ENCODE data around the gene EXOSC2.
A peak's percentile ranks its signal among the peaks of the same experiment; 100 is the strongest.

GRCh38 chr9:130682421-130683121 is 11.0 kb upstream of the EXOSC2 start:
- TF ChIP-seq, protein P1, sequence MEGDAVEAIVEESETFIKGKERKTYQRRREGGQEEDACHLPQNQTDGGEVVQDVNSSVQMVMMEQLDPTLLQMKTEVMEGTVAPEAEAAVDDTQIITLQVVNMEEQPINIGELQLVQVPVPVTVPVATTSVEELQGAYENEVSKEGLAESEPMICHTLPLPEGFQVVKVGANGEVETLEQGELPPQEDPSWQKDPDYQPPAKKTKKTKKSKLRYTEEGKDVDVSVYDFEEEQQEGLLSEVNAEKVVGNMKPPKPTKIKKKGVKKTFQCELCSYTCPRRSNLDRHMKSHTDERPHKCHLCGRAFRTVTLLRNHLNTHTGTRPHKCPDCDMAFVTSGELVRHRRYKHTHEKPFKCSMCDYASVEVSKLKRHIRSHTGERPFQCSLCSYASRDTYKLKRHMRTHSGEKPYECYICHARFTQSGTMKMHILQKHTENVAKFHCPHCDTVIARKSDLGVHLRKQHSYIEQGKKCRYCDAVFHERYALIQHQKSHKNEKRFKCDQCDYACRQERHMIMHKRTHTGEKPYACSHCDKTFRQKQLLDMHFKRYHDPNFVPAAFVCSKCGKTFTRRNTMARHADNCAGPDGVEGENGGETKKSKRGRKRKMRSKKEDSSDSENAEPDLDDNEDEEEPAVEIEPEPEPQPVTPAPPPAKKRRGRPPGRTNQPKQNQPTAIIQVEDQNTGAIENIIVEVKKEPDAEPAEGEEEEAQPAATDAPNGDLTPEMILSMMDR (IDR thresholded peaks at IDR 0.05): peak; percentile 75 to 82 (median 78)
- TF ChIP-seq POLR2A (IDR thresholded peaks at IDR 0.05): no peak

Data from uterus (tissue), 2 donors.